ENCODE data around the gene DHX34. TPM values are rescaled to one million over a fixed set of nuclear protein-coding genes. Genes with fewer than 3 reads are reported as not detected.

DHX34 gene
- total and polyA plus RNA-seq, 9 of the 15 experiments (the other 6 are each of a cell fraction or from before 2014, with no cell fraction given): 0.36 to 42.0 (median 15.0) TPM

GRCh38 chr19:47315125-47315821, 33.8 kb upstream of the DHX34 start (continued):
- TF ChIP-seq ZNF655 (CRISPR knock-in tag; IDR thresholded peaks at IDR 0.05) (no peak), TBP (optimal IDR thresholded peaks at IDR 0.05; ENCODE audit: low read depth, low read length) (peak; percentile 9), ILK (tag; IDR thresholded peaks at IDR 0.05; ENCODE audit: borderline replicate concordance, low read depth) (no peak), ZNF699 (CRISPR knock-in tag; IDR thresholded peaks at IDR 0.05; ENCODE audit: insufficient replicate concordance) (no peak), NR2F6 (CRISPR knock-in tag; IDR thresholded peaks at IDR 0.05) (no peak), CBFB (CRISPR knock-in tag; IDR thresholded peaks at IDR 0.05) (no peak), HDAC6 (IDR thresholded peaks at IDR 0.05; ENCODE audit: low read depth, low read length) (no peak), CBX3 (IDR thresholded peaks at IDR 0.05; ENCODE audit: borderline replicate concordance in 1 of 2, low read length in 2 of 2) (peak in 1 of 2 experiments; percentile 82; a peak in 2 of 3 replicates), SRF (CRISPR knock-in tag; IDR thresholded peaks at IDR 0.05) (no peak), BHLHE40 (IDR thresholded peaks at IDR 0.05; ENCODE audit: low read length) (peak; percentile 39; the same call in 1 of the 2 replicates), NUFIP1 (IDR thresholded peaks at IDR 0.05; ENCODE audit: partially characterized antibody) (no peak), JUND (IDR thresholded peaks at IDR 0.05; ENCODE audit: borderline replicate concordance, low read depth, low read length) (peak; percentile 99), JUND (tag; IDR thresholded peaks at IDR 0.05; ENCODE audit: borderline replicate concordance, low read depth, low read length) (peak; percentile 98), SREBF1 (IDR thresholded peaks at IDR 0.05; ENCODE audit: borderline replicate concordance, low read depth, low read length) (no peak), ZSCAN32 (CRISPR knock-in tag; IDR thresholded peaks at IDR 0.05) (no peak), RAD21 (CRISPR knock-in tag; conservative IDR thresholded peaks at IDR 0.05 in 1 of 2, IDR thresholded peaks at IDR 0.05 in 1 of 2) (peak; percentile 9 to 18; a peak in 2 of 4 replicates), IRF1 (CRISPR knock-in tag; IDR thresholded peaks at IDR 0.05; ENCODE audit: borderline replicate concordance) (no peak), ZNF274 (IDR thresholded peaks at IDR 0.05; ENCODE audit: borderline replicate concordance, low read depth, low read length) (no peak), TCF3 (CRISPR knock-in tag; IDR thresholded peaks at IDR 0.05) (peak; percentile 39; the same call in 1 of the 2 replicates), GATAD2B (IDR thresholded peaks at IDR 0.05; ENCODE audit: borderline replicate concordance) (no peak)
- TF ChIP-seq, protein P1, sequence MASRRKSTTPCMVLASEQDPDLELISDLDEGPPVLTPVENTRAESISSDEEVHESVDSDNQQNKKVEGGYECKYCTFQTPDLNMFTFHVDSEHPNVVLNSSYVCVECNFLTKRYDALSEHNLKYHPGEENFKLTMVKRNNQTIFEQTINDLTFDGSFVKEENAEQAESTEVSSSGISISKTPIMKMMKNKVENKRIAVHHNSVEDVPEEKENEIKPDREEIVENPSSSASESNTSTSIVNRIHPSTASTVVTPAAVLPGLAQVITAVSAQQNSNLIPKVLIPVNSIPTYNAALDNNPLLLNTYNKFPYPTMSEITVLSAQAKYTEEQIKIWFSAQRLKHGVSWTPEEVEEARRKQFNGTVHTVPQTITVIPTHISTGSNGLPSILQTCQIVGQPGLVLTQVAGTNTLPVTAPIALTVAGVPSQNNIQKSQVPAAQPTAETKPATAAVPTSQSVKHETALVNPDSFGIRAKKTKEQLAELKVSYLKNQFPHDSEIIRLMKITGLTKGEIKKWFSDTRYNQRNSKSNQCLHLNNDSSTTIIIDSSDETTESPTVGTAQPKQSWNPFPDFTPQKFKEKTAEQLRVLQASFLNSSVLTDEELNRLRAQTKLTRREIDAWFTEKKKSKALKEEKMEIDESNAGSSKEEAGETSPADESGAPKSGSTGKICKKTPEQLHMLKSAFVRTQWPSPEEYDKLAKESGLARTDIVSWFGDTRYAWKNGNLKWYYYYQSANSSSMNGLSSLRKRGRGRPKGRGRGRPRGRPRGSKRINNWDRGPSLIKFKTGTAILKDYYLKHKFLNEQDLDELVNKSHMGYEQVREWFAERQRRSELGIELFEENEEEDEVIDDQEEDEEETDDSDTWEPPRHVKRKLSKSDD (conservative IDR thresholded peaks at IDR 0.05; ENCODE audit: low read length): no peak
- TF ChIP-seq, protein P2, sequence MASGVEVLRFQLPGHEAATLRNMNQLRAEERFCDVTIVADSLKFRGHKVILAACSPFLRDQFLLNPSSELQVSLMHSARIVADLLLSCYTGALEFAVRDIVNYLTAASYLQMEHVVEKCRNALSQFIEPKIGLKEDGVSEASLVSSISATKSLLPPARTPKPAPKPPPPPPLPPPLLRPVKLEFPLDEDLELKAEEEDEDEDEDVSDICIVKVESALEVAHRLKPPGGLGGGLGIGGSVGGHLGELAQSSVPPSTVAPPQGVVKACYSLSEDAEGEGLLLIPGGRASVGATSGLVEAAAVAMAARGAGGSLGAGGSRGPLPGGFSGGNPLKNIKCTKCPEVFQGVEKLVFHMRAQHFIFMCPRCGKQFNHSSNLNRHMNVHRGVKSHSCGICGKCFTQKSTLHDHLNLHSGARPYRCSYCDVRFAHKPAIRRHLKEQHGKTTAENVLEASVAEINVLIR (CRISPR knock-in tag; IDR thresholded peaks at IDR 0.05): peak; percentile 59
